H9 (cell line): ENCODE data around the gene CCDC190. TPM values are rescaled to one million over a fixed set of nuclear protein-coding genes. Genes with fewer than 3 reads are reported as not detected.

Experiments used
- DNase-seq: peaks from one replicate; pipeline ENCODE4 v3.0.0-alpha.2; 2017
- H2AFZ ChIP-seq: one replicate; pipeline ENCODE4 v1.6.1; 2013; ENCODE audit warnings: mild to moderate bottlenecking, low read length, control low read depth, moderate library complexity
- H2AK5ac ChIP-seq: 2 replicates; pipeline ENCODE4 v1.6.1; 2013; ENCODE audit warnings: low read length, control low read depth, mixed read lengths; ENCODE audit not compliant: insufficient read length
- H2BK120ac ChIP-seq: one replicate; pipeline ENCODE4 v1.6.1; 2013; ENCODE audit warnings: low read depth, mild to moderate bottlenecking, low read length, control low read depth, inconsistent platforms; ENCODE audit not compliant: poor library complexity, severe bottlenecking
- H2BK12ac ChIP-seq: 2 replicates; pipeline ENCODE4 v1.6.1; 2013; ENCODE audit warnings: low read length, control low read depth, mixed read lengths, low read depth; ENCODE audit not compliant: insufficient read length
- H2BK15ac ChIP-seq: 2 replicates; pipeline ENCODE4 v1.6.1; 2013; ENCODE audit warnings: low read depth, low read length, control low read depth
- H2BK20ac ChIP-seq: one replicate; pipeline ENCODE4 v1.6.1; 2013; ENCODE audit warnings: low read depth, mild to moderate bottlenecking, low read length, control low read depth, inconsistent platforms; ENCODE audit not compliant: poor library complexity, severe bottlenecking
- H2BK5ac ChIP-seq: 2 replicates; pipeline ENCODE4 v1.6.1; 2013; ENCODE audit warnings: low read length, control low read depth, mixed read lengths; ENCODE audit not compliant: insufficient read length
- H3K14ac ChIP-seq: 2 replicates; pipeline ENCODE4 v1.6.1; 2013; ENCODE audit warnings: low read length, control low read depth; ENCODE audit not compliant: insufficient read depth
- H3K18ac ChIP-seq: 2 replicates; pipeline ENCODE4 v1.6.1; 2013; ENCODE audit warnings: low read depth, mild to moderate bottlenecking, mixed read lengths, low read length, control low read depth; ENCODE audit not compliant: insufficient read length
- H3K23ac ChIP-seq: 2 replicates; pipeline ENCODE4 v1.6.1; 2013; ENCODE audit warnings: low read length, control low read depth, mixed read lengths, low read depth; ENCODE audit not compliant: insufficient read length
- H3K23me2 ChIP-seq: 2 replicates; pipeline ENCODE4 v1.6.1; 2013; ENCODE audit warnings: low read depth, mild to moderate bottlenecking, mixed read lengths, low read length, control low read depth; ENCODE audit not compliant: insufficient read length, poor library complexity, severe bottlenecking
- H3K27ac ChIP-seq: 2 replicates; pipeline ENCODE4 v1.5.1; 2013; ENCODE audit warnings: low read length, control low read depth, mixed read lengths, low read depth; ENCODE audit not compliant: insufficient read length
- H3K27me3 ChIP-seq: 2 replicates; pipeline ENCODE4 v1.6.1; 2013; ENCODE audit warnings: low read length, control low read depth, inconsistent platforms; ENCODE audit not compliant: insufficient read depth
- H3K4ac ChIP-seq: 2 replicates; pipeline ENCODE4 v1.6.1; 2013; ENCODE audit warnings: low read depth, mild to moderate bottlenecking, control low read depth, inconsistent platforms, low read length, moderate library complexity
- H3K4me1 ChIP-seq: 2 replicates; pipeline ENCODE4 v1.6.1; 2013; ENCODE audit warnings: low read length, control low read depth, inconsistent platforms; ENCODE audit not compliant: insufficient read depth
- H3K4me2 ChIP-seq: 2 replicates; pipeline ENCODE4 v1.6.1; 2013; ENCODE audit warnings: low read length, control low read depth, mixed read lengths; ENCODE audit not compliant: insufficient read length, insufficient read depth
- H3K56ac ChIP-seq: 2 replicates; pipeline ENCODE4 v1.6.1; 2013; ENCODE audit warnings: low read depth, mild to moderate bottlenecking, mixed read lengths, low read length, control low read depth; ENCODE audit not compliant: insufficient read length
- H3K79me1 ChIP-seq: 2 replicates; pipeline ENCODE4 v1.6.1; 2013; ENCODE audit warnings: low read depth, mild to moderate bottlenecking, moderate library complexity, low read length, control low read depth, inconsistent platforms; ENCODE audit not compliant: insufficient read depth, poor library complexity, severe bottlenecking
- H3K79me2 ChIP-seq: 2 replicates; pipeline ENCODE4 v1.6.1; 2013; ENCODE audit warnings: low read length, control low read depth, inconsistent platforms; ENCODE audit not compliant: insufficient read depth
- H3K9ac ChIP-seq: 2 replicates; pipeline ENCODE4 v1.6.1; 2013; ENCODE audit warnings: low read length, control low read depth, mixed read lengths; ENCODE audit not compliant: insufficient read length; ENCODE audit errors: extremely low read depth
- H3K9me3 ChIP-seq: one replicate; pipeline ENCODE4 v1.6.1; 2013; ENCODE audit warnings: low read depth, low read length, inconsistent platforms; ENCODE audit not compliant: control insufficient read depth
- H3T11ph ChIP-seq: one replicate; pipeline ENCODE4 v1.6.1; 2013; ENCODE audit warnings: mild to moderate bottlenecking, low read length, control low read depth, inconsistent platforms
- H4K20me1 ChIP-seq: one replicate; pipeline ENCODE4 v1.6.1; 2013; ENCODE audit not compliant: control insufficient read depth, insufficient read length, insufficient read depth
- H4K5ac ChIP-seq: 2 replicates; pipeline ENCODE4 v1.6.1; 2013; ENCODE audit warnings: low read depth, mild to moderate bottlenecking, mixed read lengths, low read length, control low read depth; ENCODE audit not compliant: insufficient read length
- H4K8ac ChIP-seq: replicated peaks from 2 replicates; pipeline ENCODE4 v1.6.1; 2013; ENCODE audit warnings: low read length, control low read depth, mixed read lengths, low read depth; ENCODE audit not compliant: insufficient read length
- H4K91ac ChIP-seq: 2 replicates; pipeline ENCODE4 v1.6.1; 2013; ENCODE audit warnings: low read depth, mild to moderate bottlenecking, moderate library complexity, mixed read lengths, low read length, control low read depth; ENCODE audit not compliant: insufficient read length
- H3K27ac Mint-ChIP-seq, 3 experiments: 2 replicates in 2 of 3; 3 replicates in 1 of 3; pipeline ENCODE4 v1.8.0; 2020 to 2021; ENCODE audit warnings: mixed read lengths in 3 of 3, mild to moderate bottlenecking in 1 of 3, moderate library complexity in 1 of 3
- H3K27me3 Mint-ChIP-seq: 2 replicates; pipeline ENCODE4 v1.8.0; 2021; ENCODE audit warnings: low read depth, mild to moderate bottlenecking, moderate library complexity, mixed read lengths
- H3K36me3 Mint-ChIP-seq, 3 experiments: 2 replicates in 2 of 3; 3 replicates in 1 of 3; pipeline ENCODE4 v1.8.0; 2020 to 2021; ENCODE audit warnings: low read depth in 3 of 3, mixed read lengths in 3 of 3; ENCODE audit not compliant: insufficient read depth in 1 of 3
- H3K4me1 Mint-ChIP-seq, 2 experiments: 2 replicates each; pipeline ENCODE4 v1.8.0; 2020; ENCODE audit warnings: mixed read lengths in 2 of 2
- H3K4me3 Mint-ChIP-seq, 2 experiments: 2 replicates in 1 of 2; 3 replicates in 1 of 2; pipeline ENCODE4 v1.8.0; 2020 to 2021; ENCODE audit warnings: mild to moderate bottlenecking in 2 of 2, mixed read lengths in 2 of 2, moderate library complexity in 1 of 2
- H3K9me3 Mint-ChIP-seq, 2 experiments: 2 replicates in 1 of 2; 3 replicates in 1 of 2; pipeline ENCODE4 v1.8.0; 2020; ENCODE audit warnings: mild to moderate bottlenecking in 2 of 2, mixed read lengths in 2 of 2, moderate library complexity in 1 of 2
- CTCF ChIP-seq: fragments of 200-600 bp; sonication (generic); conservative IDR thresholded peaks from 3 replicates; pipeline ENCODE4 v1.8.0; 2021; ENCODE audit warnings: antibody characterized with exemption, mild to moderate bottlenecking
- WGBS: extraction: QIAGEN DNeasy Blood & Tissue Kit; methylation state at CpG from one replicate; pipeline ENCODE4 v1.1.7; 2013; ENCODE audit warnings: missing lambda C conversion rate, low lambda C conversion rate, mixed read lengths; ENCODE audit not compliant: insufficient read length; ENCODE audit errors: extremely low coverage; 5-methylcytosine and 5-hydroxymethylcytosine counted together
- total RNA-seq: library from RNA; stranded (reverse); gene quantifications from 2 replicates; pipeline ENCODE4 v1.2.1, GENCODE V29; 2021

The CCDC190 gene
- total RNA-seq, 1 experiment from 2014 or later, result not detected

GRCh38 chr1:162873671-162874666 is 13.0 kb upstream of the CCDC190 start:
- TF ChIP-seq CTCF, result no peak; the same call in 2 of the 3 replicates
- H3K9me3 ChIP-seq, result no peaks in the 10 kb centered on the region
- no peak overlapping the region for H2AFZ ChIP-seq
- no peak overlapping the region for H2AK5ac ChIP-seq
- no peak overlapping the region for H2BK120ac ChIP-seq
- H2BK15ac ChIP-seq, result no peak overlapping the region
- Mint-ChIP-seq H3K36me3 (peaks cover 0 to 14% (median 2%) of the 10 kb centered on the region in 3 experiments; a peak in 4 of 7 replicates), H3K27me3 (peaks cover 2% of the 10 kb centered on the region), H3K4me3 (no peak overlapping the region), H3K9me3 (peaks cover 22 to 30% of the 10 kb centered on the region in 2 experiments), H3K4me1 (peaks cover 7% of the 10 kb centered on the region in 2 experiments), H3K27ac (no peak overlapping the region)
- H3K79me2 ChIP-seq, result no peaks in the 10 kb centered on the region
- no peak overlapping the region for H3K9ac ChIP-seq
- no peak overlapping the region for H3K56ac ChIP-seq
- H4K91ac ChIP-seq, result no peak overlapping the region
- H4K5ac ChIP-seq, result no peak overlapping the region
- no peak overlapping the region for H2BK5ac ChIP-seq
- H4K20me1 ChIP-seq, result no peaks in the 10 kb centered on the region
- no CpG with 5 or more reads among the region's 8 CpGs for WGBS
- DNase-seq, result no peak
- 0 out of 2 replicates have a peak, but pooled peaks cover 2% of the 10 kb centered on the region for H3K4me1 ChIP-seq
- H3K18ac ChIP-seq, result no peak overlapping the region
- no peak overlapping the region for H3K27ac ChIP-seq
- H2BK12ac ChIP-seq, result no peak overlapping the region
- no peak overlapping the region for H2BK20ac ChIP-seq
- no peaks in the 10 kb centered on the region for H3K79me1 ChIP-seq
- no peak overlapping the region for H3K4ac ChIP-seq
- no peaks in the 10 kb centered on the region for H3K23me2 ChIP-seq
- H3K14ac ChIP-seq, result no peak overlapping the region
- no peaks in the 10 kb centered on the region for H3K27me3 ChIP-seq
- no peak overlapping the region for H4K8ac ChIP-seq
- no peak overlapping the region for H3T11ph ChIP-seq
- no peak overlapping the region for H3K4me2 ChIP-seq
- no peak overlapping the region for H3K23ac ChIP-seq
